GM19239 (cell line): ENCODE data around the gene SCN7A.
"Not testable (repeated sequence)": the region's sequence is repeated elsewhere in the genome, so short reads cannot be mapped to it uniquely, and the experiment has no call there.

ENCODE experiments used
- DNase-seq: peaks from one replicate; pipeline ENCODE4 v3.0.0; 2011; ENCODE audit warnings: low spot score; ENCODE audit not compliant: insufficient read length
- FAIRE-seq: peaks from 2 replicates; lab custom pipeline; 2011; peaks lifted over from hg19 to GRCh38; lab: Jason Lieb, UNC

Gene SCN7A

GRCh38 chr2:166455823-166456222, 38.2 kb downstream of the SCN7A start:
- not testable (repeated sequence) for FAIRE-seq, DNase-seq

- no peak for DNase-seq
- FAIRE-seq = no peak
Observed at GRCh38 chr2:166454006-166454595, 39.9 kb downstream of the SCN7A start.

GRCh38 chr2:166451468-166451867, 42.6 kb downstream of the SCN7A start:
- no peak for DNase-seq

GRCh38 chr2:166449439-166449838, 44.6 kb downstream of the SCN7A start:
- DNase-seq = no peak
- FAIRE-seq = no peak

More at GRCh38 chr2:166451468-166451867, 42.6 kb downstream of the SCN7A start:
- FAIRE-seq = no peak

- DNase-seq (no peak), FAIRE-seq (no peak)
Observed at GRCh38 chr2:166448106-166448505, 45.9 kb downstream of the SCN7A start.

GRCh38 chr2:166444306-166444705, 49.7 kb downstream of the SCN7A start:
- DNase-seq (no peak), FAIRE-seq (no peak)

GRCh38 chr2:166440313-166440712, 53.7 kb downstream of the SCN7A start:
- FAIRE-seq (no peak), DNase-seq (no peak)

- DNase-seq (no peak), FAIRE-seq (no peak)
Observed at GRCh38 chr2:166439078-166439477, 55.0 kb downstream of the SCN7A start.

- FAIRE-seq (no peak), DNase-seq (no peak)
Observed at GRCh38 chr2:166436976-166437375, 57.1 kb downstream of the SCN7A start.

GRCh38 chr2:166436189-166436588, 57.9 kb downstream of the SCN7A start:
- DNase-seq (no peak), FAIRE-seq (no peak)

GRCh38 chr2:166434491-166434890, 59.6 kb downstream of the SCN7A start:
- no peak for FAIRE-seq
- DNase-seq = no peak

- DNase-seq (no peak), FAIRE-seq (no peak)
Observed at GRCh38 chr2:166433457-166433856, 60.6 kb downstream of the SCN7A start.

GRCh38 chr2:166432331-166432730, 61.7 kb downstream of the SCN7A start:
- FAIRE-seq (no peak), DNase-seq (no peak)

- FAIRE-seq (no peak), DNase-seq (no peak)
Observed at GRCh38 chr2:166424841-166425240, 69.2 kb downstream of the SCN7A start.

- FAIRE-seq (no peak), DNase-seq (no peak)
Observed at GRCh38 chr2:166419616-166419934, 74.5 kb downstream of the SCN7A start.

GRCh38 chr2:166418853-166419615, 75.0 kb downstream of the SCN7A start:
- FAIRE-seq (no peak), DNase-seq (no peak)

GRCh38 chr2:166417669-166418068, 76.4 kb downstream of the SCN7A start:
- DNase-seq (no peak), FAIRE-seq (no peak)

- FAIRE-seq (no peak), DNase-seq (no peak)
Observed at GRCh38 chr2:166413255-166413654, 80.8 kb downstream of the SCN7A start.

- DNase-seq (no peak), FAIRE-seq (no peak)
Observed at GRCh38 chr2:166411473-166412230, 82.4 kb downstream of the SCN7A start.

GRCh38 chr2:166410828-166411472, 83.1 kb downstream of the SCN7A start:
- FAIRE-seq (no peak), DNase-seq (no peak)

- not testable (repeated sequence) for DNase-seq, FAIRE-seq
Observed at GRCh38 chr2:166407746-166408145, 86.3 kb downstream of the SCN7A start.
